ENCODE measurements around the gene CNOT6. TPM values are rescaled to one million over a fixed set of nuclear protein-coding genes. Genes with fewer than 3 reads are reported as not detected.
"Not testable (repeated sequence)": the region's sequence is repeated elsewhere in the genome, so short reads cannot be mapped to it uniquely, and the experiment has no call there.

CNOT6 gene
- total RNA-seq, 4 donors from 2014 or later, result 4.1 to 12.0 (median 6.4) TPM

- no peak for ATAC-seq
- no peak overlapping the region for H3K27ac ChIP-seq
- intact Hi-C loops (cut with DNase I; ENCODE audit: low total_unique reads) (no loop called here), in situ Hi-C loops (cut with MboI; ENCODE audit: low sequenced_read_pairs in 4 of 4) (loop anchor here in 1 of 4 donors (10.0 kb wide), 1 partner anchor 170 kb away; the partner anchor contains the start of gene MAPK9)
- no peaks in the 10 kb centered on the region for H3K36me3 ChIP-seq
- H3K9me3 ChIP-seq, result no peaks in the 10 kb centered on the region
- DNase-seq, result no peak
- no peaks in the 10 kb centered on the region for H3K27me3 ChIP-seq
- H3K4me1 ChIP-seq, result no peaks in the 10 kb centered on the region
- H3K4me3 ChIP-seq, result no peak overlapping the region
- TF ChIP-seq POLR2A (IDR thresholded peaks at IDR 0.05), result no peak
- no peak for TF ChIP-seq CTCF (IDR thresholded peaks at IDR 0.05 in 4 of 5, conservative IDR thresholded peaks at IDR 0.05 in 1 of 5)
Measured at GRCh38 chr5:180464603-180464970, 29.6 kb upstream of the CNOT6 start.

- H3K27ac ChIP-seq; intact Hi-C loops (cut with DNase I; ENCODE audit: low total_unique reads); H3K36me3 ChIP-seq; H3K27me3 ChIP-seq; DNase-seq; H3K4me3 ChIP-seq; ATAC-seq; H3K9me3 ChIP-seq; H3K4me1 ChIP-seq: not testable (repeated sequence)
- in situ Hi-C loops (cut with MboI; ENCODE audit: low sequenced_read_pairs in 4 of 4), result loop anchor here in 1 of 4 donors (10.0 kb wide), 1 partner anchor 170 kb away; the partner anchor contains the start of gene MAPK9
Measured at GRCh38 chr5:180465052-180465451, 29.1 kb upstream of the CNOT6 start.

GRCh38 chr5:180466316-180466715, 27.9 kb upstream of the CNOT6 start:
- in situ Hi-C loops (cut with MboI; ENCODE audit: low sequenced_read_pairs in 4 of 4) (loop anchor here in 1 of 4 donors (10.0 kb wide), 1 partner anchor 172 kb away; the partner anchor contains the start of gene MAPK9), intact Hi-C loops (cut with DNase I; ENCODE audit: low total_unique reads) (no loop called here)
- no peak for ATAC-seq
- TF ChIP-seq CTCF (IDR thresholded peaks at IDR 0.05 in 4 of 5, conservative IDR thresholded peaks at IDR 0.05 in 1 of 5) (no peak), POLR2A (IDR thresholded peaks at IDR 0.05) (no peak)
- DNase-seq, result no peak
- H3K27ac ChIP-seq, result no peak overlapping the region
- no peaks in the 10 kb centered on the region for H3K27me3 ChIP-seq
- H3K4me3 ChIP-seq, result no peak overlapping the region
- H3K36me3 ChIP-seq, result no peaks in the 10 kb centered on the region
- no peaks in the 10 kb centered on the region for H3K9me3 ChIP-seq
- H3K4me1 ChIP-seq, result no peaks in the 10 kb centered on the region

- Histone ChIP-seq H3K27me3 (no peaks in the 10 kb centered on the region), H3K4me1 (no peaks in the 10 kb centered on the region), H3K4me3 (no peak overlapping the region), H3K9me3 (no peaks in the 10 kb centered on the region), H3K36me3 (no peaks in the 10 kb centered on the region), H3K27ac (no peak overlapping the region)
- intact Hi-C loops (cut with DNase I; ENCODE audit: low total_unique reads), result no loop called here
- DNase-seq, result no peak
- in situ Hi-C loops (cut with MboI; ENCODE audit: low sequenced_read_pairs in 4 of 4), result loop anchor here in 1 of 4 donors (10.0 kb wide), 1 partner anchor 173 kb away; the partner anchor contains the start of gene MAPK9
- no peak for ATAC-seq
- TF ChIP-seq CTCF (IDR thresholded peaks at IDR 0.05 in 4 of 5, conservative IDR thresholded peaks at IDR 0.05 in 1 of 5), result no peak
- no peak for TF ChIP-seq POLR2A (IDR thresholded peaks at IDR 0.05)
Measured at GRCh38 chr5:180467028-180467975, 26.9 kb upstream of the CNOT6 start.

GRCh38 chr5:180467989-180468731, 26.0 kb upstream of the CNOT6 start:
- Histone ChIP-seq H3K4me1 (no peaks in the 10 kb centered on the region), H3K4me3 (no peak overlapping the region), H3K9me3 (no peaks in the 10 kb centered on the region), H3K36me3 (no peaks in the 10 kb centered on the region), H3K27me3 (no peaks in the 10 kb centered on the region), H3K27ac (no peak overlapping the region)
- in situ Hi-C loops (cut with MboI; ENCODE audit: low sequenced_read_pairs in 4 of 4), result loop anchor here in 1 of 4 donors (10.0 kb wide), 1 partner anchor 173 kb away; the partner anchor contains the start of gene MAPK9
- intact Hi-C loops (cut with DNase I; ENCODE audit: low total_unique reads), result no loop called here
- ATAC-seq, result no peak
- no peak for DNase-seq
- TF ChIP-seq POLR2A (IDR thresholded peaks at IDR 0.05) (no peak), CTCF (IDR thresholded peaks at IDR 0.05 in 4 of 5, conservative IDR thresholded peaks at IDR 0.05 in 1 of 5) (no peak)
